GM12891 (cell line): ENCODE results near the gene MRNIP.
A peak's percentile ranks its signal among the peaks of the same experiment; 100 is the strongest.

ENCODE experiments used
- PAX5 ChIP-seq: IDR thresholded peaks from 2 replicates; pipeline ENCODE4 v1.6.1; 2011; ENCODE audit warnings: low read length, moderate library complexity, mild to moderate bottlenecking; ENCODE audit not compliant: insufficient read depth, severe bottlenecking
- POLR2A ChIP-seq: IDR thresholded peaks from 2 replicates; pipeline ENCODE4 v1.6.1; 2011; ENCODE audit warnings: low read depth, low read length, control low read depth
- POLR2AphosphoS5 ChIP-seq: IDR thresholded peaks from 2 replicates; pipeline ENCODE4 v1.6.1; 2011; ENCODE audit warnings: low read depth, low read length, control low read depth
- SPI1 ChIP-seq: IDR thresholded peaks from 2 replicates; pipeline ENCODE4 v1.6.1; 2011; ENCODE audit warnings: low read depth, low read length, control low read depth
- TAF1 ChIP-seq: IDR thresholded peaks from 2 replicates; pipeline ENCODE4 v1.6.1; 2011; ENCODE audit warnings: low read depth, low read length, control low read depth

GRCh38 chr5:179818746-179819295 lies 39.8 kb downstream of the MRNIP start:
- TF ChIP-seq POLR2A (peak; percentile 63), TAF1 (peak; percentile 31; the same call in 1 of the 2 replicates), POLR2AphosphoS5 (no peak), SPI1 (0 out of 2 replicates have a peak, but pooled peaks have one; percentile 2), PAX5 (peak; percentile 89)
